ENCODE data around the gene TREML4.

GRCh38 chr6:41224800-41225199 is 3.3 kb upstream of the TREML4 start:
- TF ChIP-seq, protein P1, sequence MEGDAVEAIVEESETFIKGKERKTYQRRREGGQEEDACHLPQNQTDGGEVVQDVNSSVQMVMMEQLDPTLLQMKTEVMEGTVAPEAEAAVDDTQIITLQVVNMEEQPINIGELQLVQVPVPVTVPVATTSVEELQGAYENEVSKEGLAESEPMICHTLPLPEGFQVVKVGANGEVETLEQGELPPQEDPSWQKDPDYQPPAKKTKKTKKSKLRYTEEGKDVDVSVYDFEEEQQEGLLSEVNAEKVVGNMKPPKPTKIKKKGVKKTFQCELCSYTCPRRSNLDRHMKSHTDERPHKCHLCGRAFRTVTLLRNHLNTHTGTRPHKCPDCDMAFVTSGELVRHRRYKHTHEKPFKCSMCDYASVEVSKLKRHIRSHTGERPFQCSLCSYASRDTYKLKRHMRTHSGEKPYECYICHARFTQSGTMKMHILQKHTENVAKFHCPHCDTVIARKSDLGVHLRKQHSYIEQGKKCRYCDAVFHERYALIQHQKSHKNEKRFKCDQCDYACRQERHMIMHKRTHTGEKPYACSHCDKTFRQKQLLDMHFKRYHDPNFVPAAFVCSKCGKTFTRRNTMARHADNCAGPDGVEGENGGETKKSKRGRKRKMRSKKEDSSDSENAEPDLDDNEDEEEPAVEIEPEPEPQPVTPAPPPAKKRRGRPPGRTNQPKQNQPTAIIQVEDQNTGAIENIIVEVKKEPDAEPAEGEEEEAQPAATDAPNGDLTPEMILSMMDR (IDR thresholded peaks at IDR 0.05; ENCODE audit: poor library complexity, severe bottlenecking), result no peak
- TF ChIP-seq POLR2AphosphoS5 (IDR thresholded peaks at IDR 0.05) (no peak), MXI1 (conservative IDR thresholded peaks at IDR 0.05; ENCODE audit: poor library complexity, severe bottlenecking) (no peak), EZH2 (IDR thresholded peaks at IDR 0.05; ENCODE audit: borderline replicate concordance, insufficient read depth, low read length, poor library complexity, severe bottlenecking) (no peak), SMC3 (conservative IDR thresholded peaks at IDR 0.05; ENCODE audit: poor library complexity) (no peak), TAF1 (IDR thresholded peaks at IDR 0.05; ENCODE audit: low read depth) (no peak), RAD21 (conservative IDR thresholded peaks at IDR 0.05) (no peak), EP300 (conservative IDR thresholded peaks at IDR 0.05; ENCODE audit: poor library complexity, severe bottlenecking) (no peak)
- TF ChIP-seq, protein P2, sequence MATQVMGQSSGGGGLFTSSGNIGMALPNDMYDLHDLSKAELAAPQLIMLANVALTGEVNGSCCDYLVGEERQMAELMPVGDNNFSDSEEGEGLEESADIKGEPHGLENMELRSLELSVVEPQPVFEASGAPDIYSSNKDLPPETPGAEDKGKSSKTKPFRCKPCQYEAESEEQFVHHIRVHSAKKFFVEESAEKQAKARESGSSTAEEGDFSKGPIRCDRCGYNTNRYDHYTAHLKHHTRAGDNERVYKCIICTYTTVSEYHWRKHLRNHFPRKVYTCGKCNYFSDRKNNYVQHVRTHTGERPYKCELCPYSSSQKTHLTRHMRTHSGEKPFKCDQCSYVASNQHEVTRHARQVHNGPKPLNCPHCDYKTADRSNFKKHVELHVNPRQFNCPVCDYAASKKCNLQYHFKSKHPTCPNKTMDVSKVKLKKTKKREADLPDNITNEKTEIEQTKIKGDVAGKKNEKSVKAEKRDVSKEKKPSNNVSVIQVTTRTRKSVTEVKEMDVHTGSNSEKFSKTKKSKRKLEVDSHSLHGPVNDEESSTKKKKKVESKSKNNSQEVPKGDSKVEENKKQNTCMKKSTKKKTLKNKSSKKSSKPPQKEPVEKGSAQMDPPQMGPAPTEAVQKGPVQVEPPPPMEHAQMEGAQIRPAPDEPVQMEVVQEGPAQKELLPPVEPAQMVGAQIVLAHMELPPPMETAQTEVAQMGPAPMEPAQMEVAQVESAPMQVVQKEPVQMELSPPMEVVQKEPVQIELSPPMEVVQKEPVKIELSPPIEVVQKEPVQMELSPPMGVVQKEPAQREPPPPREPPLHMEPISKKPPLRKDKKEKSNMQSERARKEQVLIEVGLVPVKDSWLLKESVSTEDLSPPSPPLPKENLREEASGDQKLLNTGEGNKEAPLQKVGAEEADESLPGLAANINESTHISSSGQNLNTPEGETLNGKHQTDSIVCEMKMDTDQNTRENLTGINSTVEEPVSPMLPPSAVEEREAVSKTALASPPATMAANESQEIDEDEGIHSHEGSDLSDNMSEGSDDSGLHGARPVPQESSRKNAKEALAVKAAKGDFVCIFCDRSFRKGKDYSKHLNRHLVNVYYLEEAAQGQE (IDR thresholded peaks at IDR 0.05; ENCODE audit: borderline replicate concordance), result no peak
